GM12874 (cell line): ENCODE results near the gene STAT5B.

ENCODE experiments used
- TF ChIP-seq, protein P1 (sequence below): IDR thresholded peaks from 2 replicates; pipeline ENCODE4 v1.5.1; 2011; ENCODE audit warnings: low read depth, mild to moderate bottlenecking, control low read depth, low read length, moderate library complexity; ENCODE audit not compliant: insufficient read depth

STAT5B gene

DNA sequence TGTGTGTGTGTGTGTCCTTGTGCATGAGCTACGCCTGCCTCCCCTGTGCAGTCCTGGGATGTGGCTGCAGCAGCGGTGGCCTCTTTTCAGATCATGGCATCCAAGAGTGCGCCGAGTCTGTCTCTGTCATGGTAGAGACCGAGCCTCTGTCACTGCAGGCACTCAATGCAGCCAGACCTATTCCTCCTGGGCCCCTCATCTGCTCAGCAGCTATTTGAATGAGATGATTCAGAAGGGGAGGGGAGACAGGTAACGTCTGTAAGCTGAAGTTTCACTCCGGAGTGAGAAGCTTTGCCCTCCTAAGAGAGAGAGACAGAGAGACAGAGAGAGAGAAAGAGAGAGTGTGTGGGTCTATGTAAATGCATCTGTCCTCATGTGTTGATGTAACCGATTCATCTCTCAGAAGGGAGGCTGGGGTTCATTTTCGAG, 34.6 kb upstream of the STAT5B start:
- TF ChIP-seq, protein P1, sequence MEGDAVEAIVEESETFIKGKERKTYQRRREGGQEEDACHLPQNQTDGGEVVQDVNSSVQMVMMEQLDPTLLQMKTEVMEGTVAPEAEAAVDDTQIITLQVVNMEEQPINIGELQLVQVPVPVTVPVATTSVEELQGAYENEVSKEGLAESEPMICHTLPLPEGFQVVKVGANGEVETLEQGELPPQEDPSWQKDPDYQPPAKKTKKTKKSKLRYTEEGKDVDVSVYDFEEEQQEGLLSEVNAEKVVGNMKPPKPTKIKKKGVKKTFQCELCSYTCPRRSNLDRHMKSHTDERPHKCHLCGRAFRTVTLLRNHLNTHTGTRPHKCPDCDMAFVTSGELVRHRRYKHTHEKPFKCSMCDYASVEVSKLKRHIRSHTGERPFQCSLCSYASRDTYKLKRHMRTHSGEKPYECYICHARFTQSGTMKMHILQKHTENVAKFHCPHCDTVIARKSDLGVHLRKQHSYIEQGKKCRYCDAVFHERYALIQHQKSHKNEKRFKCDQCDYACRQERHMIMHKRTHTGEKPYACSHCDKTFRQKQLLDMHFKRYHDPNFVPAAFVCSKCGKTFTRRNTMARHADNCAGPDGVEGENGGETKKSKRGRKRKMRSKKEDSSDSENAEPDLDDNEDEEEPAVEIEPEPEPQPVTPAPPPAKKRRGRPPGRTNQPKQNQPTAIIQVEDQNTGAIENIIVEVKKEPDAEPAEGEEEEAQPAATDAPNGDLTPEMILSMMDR: no peak

DNA sequence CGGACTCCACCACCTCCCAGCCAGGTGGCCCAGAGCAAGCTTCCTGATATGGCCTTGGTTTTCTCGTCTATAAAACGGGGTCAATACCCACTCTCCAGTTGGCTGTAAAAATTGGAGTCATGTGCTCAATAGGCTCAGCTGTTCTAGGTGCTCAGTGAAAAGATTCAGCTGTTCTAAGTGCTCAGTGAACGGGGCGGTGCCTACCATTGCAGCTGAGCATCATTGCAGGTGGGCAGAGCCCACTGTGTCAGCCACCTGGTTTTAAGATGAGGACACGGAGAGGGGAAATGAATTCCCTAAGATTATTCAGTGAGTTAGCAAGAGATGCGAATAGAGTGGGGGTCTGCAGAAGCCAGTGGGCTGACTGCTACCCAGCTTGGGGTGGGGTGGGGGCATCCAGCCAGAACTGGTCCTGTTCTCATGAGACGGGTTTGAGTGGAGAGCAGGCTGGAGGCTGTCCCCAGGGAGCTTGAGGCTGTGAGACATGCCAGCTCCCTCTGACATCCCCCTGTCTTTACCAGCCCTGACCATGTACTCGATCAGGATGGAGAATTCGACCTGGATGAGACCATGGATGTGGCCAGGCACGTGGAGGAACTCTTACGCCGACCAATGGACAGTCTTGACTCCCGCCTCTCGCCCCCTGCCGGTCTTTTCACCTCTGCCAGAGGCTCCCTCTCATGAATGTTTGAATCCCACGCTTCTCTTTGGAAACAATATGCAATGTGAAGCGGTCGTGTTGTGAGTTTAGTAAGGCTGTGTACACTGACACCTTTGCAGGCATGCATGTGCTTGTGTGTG, 34.0 kb upstream of the STAT5B start:
- TF ChIP-seq, protein P1: no peak

DNA sequence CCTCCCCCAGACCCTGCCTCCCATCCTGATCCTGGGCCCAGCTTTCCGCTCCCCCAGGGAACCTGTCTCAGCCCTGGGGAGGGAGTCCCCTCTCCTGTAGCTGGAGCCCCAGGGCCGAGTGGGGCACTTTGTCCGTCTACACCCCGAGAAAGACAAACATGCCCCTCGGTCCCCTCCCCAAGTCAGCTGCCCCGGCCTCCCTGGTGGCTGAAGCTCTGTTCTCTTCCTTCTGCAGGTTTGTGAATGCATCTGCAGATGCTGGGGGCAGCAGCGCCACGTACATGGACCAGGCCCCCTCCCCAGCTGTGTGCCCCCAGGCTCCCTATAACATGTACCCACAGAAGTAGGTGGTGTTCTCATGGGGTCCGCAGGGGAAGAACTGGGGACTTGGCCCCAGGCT, 33.0 kb upstream of the STAT5B start:
- TF ChIP-seq, protein P1: no peak

DNA sequence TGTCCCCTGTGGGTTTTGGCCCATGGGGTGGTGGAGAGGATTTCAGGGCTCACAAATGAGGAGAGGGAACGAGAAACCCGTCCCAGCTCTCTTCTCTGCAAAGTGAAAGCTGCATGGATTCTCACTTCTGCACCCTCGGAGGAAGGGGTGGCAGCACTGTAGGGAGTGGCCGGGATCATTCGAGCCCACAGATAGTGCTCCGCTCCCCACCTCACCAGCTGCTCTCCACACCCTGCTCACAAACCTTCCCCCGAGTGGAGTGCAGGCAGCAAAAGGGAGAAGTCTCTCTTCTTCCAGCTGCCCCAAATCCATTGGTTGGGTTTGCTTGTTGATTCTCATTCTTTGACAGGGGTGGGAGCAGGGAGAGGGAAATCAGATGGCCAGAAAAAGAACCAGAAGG, 32.3 kb upstream of the STAT5B start:
- TF ChIP-seq, protein P1: no peak

DNA sequence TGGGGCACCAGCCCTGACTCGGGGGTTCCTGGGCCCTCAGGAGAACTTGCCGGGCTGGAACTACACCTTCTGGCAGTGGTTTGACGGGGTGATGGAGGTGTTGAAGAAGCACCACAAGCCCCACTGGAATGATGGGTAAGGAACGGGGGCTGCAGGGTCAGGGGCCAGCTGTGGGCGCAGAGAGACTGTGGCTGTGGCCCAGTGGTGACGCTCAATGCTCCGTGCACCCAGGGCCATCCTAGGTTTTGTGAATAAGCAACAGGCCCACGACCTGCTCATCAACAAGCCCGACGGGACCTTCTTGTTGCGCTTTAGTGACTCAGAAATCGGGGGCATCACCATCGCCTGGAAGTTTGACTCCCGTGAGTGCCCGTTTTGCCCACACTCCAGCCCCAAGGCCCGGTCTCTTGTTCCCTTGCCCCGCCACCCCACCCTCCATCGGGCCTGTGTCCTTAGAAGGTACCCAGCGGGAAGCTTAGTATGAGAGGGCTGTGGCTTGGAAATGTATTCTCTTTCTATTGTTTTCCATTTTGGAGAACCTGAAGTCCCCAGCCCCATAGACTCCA, 31.3 kb upstream of the STAT5B start:
- TF ChIP-seq, protein P1: no peak

DNA sequence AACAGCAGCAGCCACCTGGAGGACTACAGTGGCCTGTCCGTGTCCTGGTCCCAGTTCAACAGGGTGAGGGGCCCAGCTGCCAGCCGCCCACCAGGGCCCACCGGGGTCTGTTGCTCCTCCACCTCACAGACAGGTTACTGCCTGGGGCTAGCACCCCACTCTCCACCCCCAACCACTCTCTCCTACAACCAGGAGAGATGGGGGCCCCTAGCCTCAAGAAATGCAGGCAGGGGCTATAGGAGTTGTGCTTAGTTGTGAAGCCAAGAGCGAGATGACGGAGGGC, 30.1 kb upstream of the STAT5B start:
- TF ChIP-seq, protein P1: no peak

DNA sequence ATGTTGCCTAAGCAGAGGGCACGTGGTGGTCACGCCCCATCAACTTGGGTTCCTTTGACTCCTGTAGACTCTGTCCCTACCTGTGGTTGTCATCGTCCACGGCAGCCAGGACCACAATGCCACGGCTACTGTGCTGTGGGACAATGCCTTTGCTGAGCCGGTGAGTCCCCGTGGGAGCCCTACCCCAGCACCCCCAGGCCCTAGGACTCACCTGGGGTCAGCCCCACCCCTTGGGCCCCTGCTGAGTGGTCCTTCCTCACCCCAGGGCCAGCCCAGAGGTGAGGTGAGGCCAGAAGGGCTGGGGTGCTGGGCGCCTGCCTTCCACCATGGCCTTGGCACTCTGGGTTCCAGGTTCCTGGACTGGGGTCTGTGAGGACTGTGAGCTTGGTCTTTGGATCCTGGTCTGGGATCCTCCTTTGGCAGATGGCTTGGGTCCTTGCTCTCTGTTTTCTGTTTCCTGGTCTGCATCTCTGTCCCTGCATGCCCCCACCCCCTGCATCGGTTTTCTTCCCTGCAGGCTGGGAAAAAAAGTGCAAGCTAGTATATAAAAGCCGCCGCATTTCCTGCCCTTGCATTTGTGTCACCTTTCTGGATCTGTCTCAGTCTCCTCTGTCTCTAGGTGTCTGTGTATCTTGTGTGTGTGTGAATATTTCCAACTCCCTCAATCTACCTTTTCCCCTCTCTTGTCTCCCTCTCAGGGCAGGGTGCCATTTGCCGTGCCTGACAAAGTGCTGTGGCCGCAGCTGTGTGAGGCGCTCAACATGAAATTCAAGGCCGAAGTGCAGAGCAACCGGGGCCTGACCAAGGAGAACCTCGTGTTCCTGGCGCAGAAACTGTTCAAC, 29.6 kb upstream of the STAT5B start:
- TF ChIP-seq, protein P1: no peak
